Neural progenitor cell (in vitro differentiated cells): Measurements from ENCODE around the gene EXOC6B. TPM values are rescaled to one million over a fixed set of nuclear protein-coding genes. Genes with fewer than 3 reads are reported as not detected.

Source experiments
- DNase-seq: peaks from one replicate; pipeline ENCODE4 v3.0.0-alpha.2; 2016; ENCODE audit warnings: low spot score
- H2AFZ ChIP-seq: fragments of 200-600 bp; sonication (generic); replicated peaks from 2 replicates; pipeline ENCODE4 v1.6.1; 2016; ENCODE audit warnings: antibody characterized with exemption
- H3F3A ChIP-seq: fragments of 200-600 bp; sonication (generic); 2 replicates; pipeline ENCODE4 v1.6.1; 2016; ENCODE audit warnings: antibody characterized with exemption, low read depth
- H3K27ac ChIP-seq: fragments of 200-600 bp; sonication (generic); 2 replicates; pipeline ENCODE4 v1.5.1; 2016; ENCODE audit warnings: mild to moderate bottlenecking
- H3K27me3 ChIP-seq: fragments of 200-600 bp; sonication (generic); 2 replicates; pipeline ENCODE4 v1.6.1; 2016; ENCODE audit warnings: mild to moderate bottlenecking, moderate library complexity
- H3K36me3 ChIP-seq: fragments of 200-600 bp; sonication (generic); 2 replicates; pipeline ENCODE4 v1.5.1; 2016
- H3K4me1 ChIP-seq: fragments of 200-600 bp; sonication (generic); 2 replicates; pipeline ENCODE4 v1.6.1; 2016; ENCODE audit warnings: mixed run types
- H3K4me2 ChIP-seq: fragments of 200-600 bp; sonication (generic); 2 replicates; pipeline ENCODE4 v1.6.1; 2016
- H3K4me3 ChIP-seq: fragments of 200-600 bp; sonication (generic); 2 replicates; pipeline ENCODE4 v1.5.1; 2016
- H3K79me2 ChIP-seq: fragments of 200-600 bp; sonication (generic); 2 replicates; pipeline ENCODE4 v1.6.1; 2016; ENCODE audit warnings: low read depth
- H3K9ac ChIP-seq: fragments of 200-600 bp; sonication (generic); 2 replicates; pipeline ENCODE4 v1.6.1; 2016
- H3K9me3 ChIP-seq: fragments of 200-600 bp; sonication (generic); 2 replicates; pipeline ENCODE4 v1.5.1; 2016; ENCODE audit warnings: low read depth
- H4K20me1 ChIP-seq: fragments of 200-600 bp; sonication (generic); 2 replicates; pipeline ENCODE4 v1.6.1; 2016; ENCODE audit warnings: low read depth
- H3K27ac Mint-ChIP-seq: 3 replicates; pipeline ENCODE4 v1.8.0; 2021; ENCODE audit warnings: mixed read lengths
- H3K27me3 Mint-ChIP-seq: 2 replicates; pipeline ENCODE4 v1.8.0; 2022; ENCODE audit warnings: low read depth, mild to moderate bottlenecking, inconsistent platforms, moderate library complexity, mixed read lengths; ENCODE audit not compliant: insufficient read depth
- H3K36me3 Mint-ChIP-seq: 3 replicates; pipeline ENCODE4 v1.8.0; 2021; ENCODE audit warnings: mixed read lengths
- H3K4me1 Mint-ChIP-seq: 3 replicates; pipeline ENCODE4 v1.8.0; 2021; ENCODE audit warnings: mixed read lengths
- H3K4me3 Mint-ChIP-seq: 3 replicates; pipeline ENCODE4 v1.8.0; 2021; ENCODE audit warnings: mild to moderate bottlenecking, moderate library complexity, mixed read lengths
- H3K9me3 Mint-ChIP-seq: 3 replicates; pipeline ENCODE4 v1.8.0; 2020; ENCODE audit warnings: mixed read lengths
- EZH2 ChIP-seq: fragments of 200-600 bp; sonication (generic); IDR thresholded peaks from 2 replicates; pipeline ENCODE4 v1.6.1; 2017; ENCODE audit warnings: antibody characterized with exemption, mild to moderate bottlenecking, moderate library complexity
- EZH2phosphoT487 ChIP-seq: fragments of 200-600 bp; sonication (generic); IDR thresholded peaks from 2 replicates; pipeline ENCODE4 v1.6.1; 2017; ENCODE audit warnings: antibody characterized with exemption
- total RNA-seq: library from RNA; depleted of rRNA; stranded (reverse); fragments of >200 nt; gene quantifications from 2 replicates; pipeline ENCODE4 v1.2.3, GENCODE V29; 2015; ENCODE audit warnings: low replicate concordance
- TF ChIP-seq, protein P1 (sequence below): fragments of 200-600 bp; sonication (generic); IDR thresholded peaks from 2 replicates; pipeline ENCODE4 v1.5.1; 2017; ENCODE audit warnings: antibody characterized with exemption, mild to moderate bottlenecking

EXOC6B gene
- total RNA-seq, 1 donor from 2014 or later = 41.2 TPM

DNA sequence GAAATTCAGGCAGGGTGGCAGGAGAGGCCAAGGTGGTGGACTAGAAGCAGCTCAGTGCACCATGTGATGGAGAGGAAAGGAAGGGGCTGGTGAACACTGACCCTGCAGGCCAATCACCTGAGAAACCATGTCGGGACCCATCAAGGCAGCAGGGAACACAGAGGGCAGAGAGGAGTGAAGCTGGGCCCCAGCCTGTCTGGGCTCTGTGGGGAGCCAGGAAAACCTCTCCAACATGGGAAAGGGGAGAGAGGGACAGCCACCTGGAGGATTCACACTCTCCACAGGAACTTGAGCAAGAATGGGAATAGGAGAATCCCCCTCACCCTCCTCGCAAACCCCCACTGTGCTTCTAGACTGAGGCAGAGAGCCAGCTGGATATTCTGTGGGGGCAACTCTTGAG lies 592.6 kb downstream of the EXOC6B start:
- H4K20me1 ChIP-seq = no peaks in the 10 kb centered on the region
- no peak overlapping the region for H2AFZ ChIP-seq
- no peak overlapping the region for H3K4me2 ChIP-seq
- no peaks in the 10 kb centered on the region for H3K4me1 ChIP-seq
- Mint-ChIP-seq H3K27me3 (no peaks in the 10 kb centered on the region), H3K4me3 (no peak overlapping the region), H3K27ac (no peak overlapping the region), H3K36me3 (no peaks in the 10 kb centered on the region), H3K9me3 (no peaks in the 10 kb centered on the region), H3K4me1 (no peaks in the 10 kb centered on the region)
- DNase-seq = no peak
- H3K9ac ChIP-seq = no peak overlapping the region
- H3K36me3 ChIP-seq = no peaks in the 10 kb centered on the region
- H3K79me2 ChIP-seq = no peaks in the 10 kb centered on the region
- no peak overlapping the region for H3K27ac ChIP-seq
- H3K9me3 ChIP-seq = no peaks in the 10 kb centered on the region
- TF ChIP-seq EZH2phosphoT487 = no peak
- TF ChIP-seq, protein P1, sequence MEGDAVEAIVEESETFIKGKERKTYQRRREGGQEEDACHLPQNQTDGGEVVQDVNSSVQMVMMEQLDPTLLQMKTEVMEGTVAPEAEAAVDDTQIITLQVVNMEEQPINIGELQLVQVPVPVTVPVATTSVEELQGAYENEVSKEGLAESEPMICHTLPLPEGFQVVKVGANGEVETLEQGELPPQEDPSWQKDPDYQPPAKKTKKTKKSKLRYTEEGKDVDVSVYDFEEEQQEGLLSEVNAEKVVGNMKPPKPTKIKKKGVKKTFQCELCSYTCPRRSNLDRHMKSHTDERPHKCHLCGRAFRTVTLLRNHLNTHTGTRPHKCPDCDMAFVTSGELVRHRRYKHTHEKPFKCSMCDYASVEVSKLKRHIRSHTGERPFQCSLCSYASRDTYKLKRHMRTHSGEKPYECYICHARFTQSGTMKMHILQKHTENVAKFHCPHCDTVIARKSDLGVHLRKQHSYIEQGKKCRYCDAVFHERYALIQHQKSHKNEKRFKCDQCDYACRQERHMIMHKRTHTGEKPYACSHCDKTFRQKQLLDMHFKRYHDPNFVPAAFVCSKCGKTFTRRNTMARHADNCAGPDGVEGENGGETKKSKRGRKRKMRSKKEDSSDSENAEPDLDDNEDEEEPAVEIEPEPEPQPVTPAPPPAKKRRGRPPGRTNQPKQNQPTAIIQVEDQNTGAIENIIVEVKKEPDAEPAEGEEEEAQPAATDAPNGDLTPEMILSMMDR = no peak
- no peak for TF ChIP-seq EZH2
- no peaks in the 10 kb centered on the region for H3F3A ChIP-seq
- no peaks in the 10 kb centered on the region for H3K27me3 ChIP-seq
- no peak overlapping the region for H3K4me3 ChIP-seq

DNA sequence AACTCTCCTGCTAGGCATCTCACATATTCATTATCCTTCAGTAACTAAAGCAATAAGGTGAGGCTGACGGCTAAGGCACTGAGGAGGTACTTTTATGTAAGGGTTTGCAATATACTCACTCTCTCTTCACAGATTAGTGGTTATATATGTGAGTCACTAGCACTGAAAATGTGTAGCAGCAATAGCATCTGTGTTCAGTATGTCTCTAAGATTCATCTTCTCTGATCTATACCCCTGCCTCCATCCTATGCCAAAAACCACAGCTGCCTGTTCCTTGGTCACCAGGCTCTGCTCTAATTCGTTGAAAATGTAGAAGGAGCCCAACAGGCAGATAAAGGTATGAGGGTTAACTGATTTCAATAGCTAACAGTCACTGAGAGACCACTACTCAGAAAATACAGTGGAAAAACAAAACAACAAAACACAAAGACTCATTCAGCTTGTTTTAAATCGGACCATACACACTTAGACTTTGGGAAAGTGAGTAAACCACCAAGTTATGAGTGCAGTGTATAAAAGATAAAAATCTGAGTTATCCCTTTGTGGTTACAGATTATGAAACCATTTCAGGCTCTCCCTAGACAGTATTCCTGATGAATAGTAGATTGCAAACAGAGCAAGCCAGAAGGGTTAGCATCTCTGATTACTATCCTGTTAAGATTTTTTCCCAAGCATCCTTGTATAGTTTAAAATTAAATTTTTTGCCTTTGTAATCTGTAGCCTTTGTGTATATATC lies 602.8 kb downstream of the EXOC6B start:
- Histone ChIP-seq H3K36me3 (no peaks in the 10 kb centered on the region), H3K79me2 (no peaks in the 10 kb centered on the region), H3K9me3 (no peaks in the 10 kb centered on the region), H4K20me1 (no peaks in the 10 kb centered on the region), H3K9ac (no peak overlapping the region), H3K27ac (no peak overlapping the region), H3K27me3 (no peaks in the 10 kb centered on the region), H3F3A (no peaks in the 10 kb centered on the region), H3K4me1 (peaks cover 8% of the 10 kb centered on the region), H3K4me3 (no peak overlapping the region), H2AFZ (no peak overlapping the region), H3K4me2 (no peak overlapping the region)
- no peaks in the 10 kb centered on the region for H3K36me3 Mint-ChIP-seq
- no peaks in the 10 kb centered on the region for H3K9me3 Mint-ChIP-seq
- TF ChIP-seq, protein P1 = no peak
- TF ChIP-seq EZH2phosphoT487 (no peak), EZH2 (no peak)
- no peak overlapping the region for H3K4me3 Mint-ChIP-seq
- no peak for DNase-seq
- peaks cover 4% of the 10 kb centered on the region for H3K27me3 Mint-ChIP-seq
- H3K27ac Mint-ChIP-seq = no peak overlapping the region
- H3K4me1 Mint-ChIP-seq = peaks cover 4% of the 10 kb centered on the region

DNA sequence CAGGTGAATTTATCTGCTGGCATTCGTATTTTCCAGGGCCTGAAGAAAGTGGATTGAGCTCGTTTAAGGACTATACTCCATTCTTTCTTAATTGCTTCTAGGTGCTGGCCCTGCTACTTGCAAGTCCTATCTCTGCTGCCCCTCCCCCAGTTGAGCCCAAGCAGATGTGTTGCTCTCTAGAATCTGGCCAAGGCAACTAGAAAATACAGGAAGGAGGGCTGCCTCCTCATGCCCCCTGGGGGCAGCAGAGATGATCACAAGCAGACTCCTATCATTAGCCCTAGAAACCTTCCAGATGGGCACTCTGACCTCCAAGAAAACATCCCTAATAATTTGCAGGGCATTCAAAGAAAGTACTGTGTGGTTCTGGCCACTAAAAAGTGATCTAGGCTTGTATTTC lies 605.7 kb downstream of the EXOC6B start:
- H3K4me3 ChIP-seq = no peak overlapping the region
- no peaks in the 10 kb centered on the region for H3K79me2 ChIP-seq
- H3K36me3 Mint-ChIP-seq = no peaks in the 10 kb centered on the region
- peak; percentile 68 for DNase-seq
- H3K9me3 Mint-ChIP-seq = no peaks in the 10 kb centered on the region
- no peaks in the 10 kb centered on the region for H3F3A ChIP-seq
- no peaks in the 10 kb centered on the region for H4K20me1 ChIP-seq
- no peak overlapping the region for H3K27ac Mint-ChIP-seq
- no peaks in the 10 kb centered on the region for H3K36me3 ChIP-seq
- H3K4me3 Mint-ChIP-seq = no peak overlapping the region
- no peak overlapping the region for H3K4me2 ChIP-seq
- TF ChIP-seq EZH2 (no peak), EZH2phosphoT487 (no peak)
- TF ChIP-seq, protein P1 = peak; percentile 52
- H3K27me3 ChIP-seq = no peaks in the 10 kb centered on the region
- peaks cover 4% of the 10 kb centered on the region for H3K4me1 Mint-ChIP-seq
- no peaks in the 10 kb centered on the region for H3K9me3 ChIP-seq
- H2AFZ ChIP-seq = no peak overlapping the region
- H3K27me3 Mint-ChIP-seq = peaks cover 4% of the 10 kb centered on the region
- peaks cover 8% of the 10 kb centered on the region for H3K4me1 ChIP-seq
- H3K9ac ChIP-seq = no peak overlapping the region
- H3K27ac ChIP-seq = no peak overlapping the region
